Activated naive CD8-positive, alpha-beta T cell treated with anti-CD3 and anti-CD28 coated beads, Interleukin-2, amount 50 U/mL, for 24 hours (primary cell): ENCODE results near the gene CD164.
"Not testable (repeated sequence)": the region's sequence is repeated elsewhere in the genome, so short reads cannot be mapped to it uniquely, and the experiment has no call there.

Experiments used
- ATAC-seq: fragments of 150-1000 bp; cut with Tn5 transposase; one replicate; pipeline ENCODE4 v1.10.0; 2021
- DNase-seq: peaks from one replicate; pipeline ENCODE4 v3.0.0; 2021
- H3K27ac Mint-ChIP-seq: one replicate; pipeline ENCODE4 v1.8.0; 2021; ENCODE audit warnings: mild to moderate bottlenecking, mixed read lengths
- H3K27me3 Mint-ChIP-seq: one replicate; pipeline ENCODE4 v1.8.0; 2021; ENCODE audit warnings: mixed read lengths
- H3K36me3 Mint-ChIP-seq: one replicate; pipeline ENCODE4 v1.8.0; 2021; ENCODE audit warnings: low read depth, mixed read lengths
- H3K4me1 Mint-ChIP-seq: one replicate; pipeline ENCODE4 v1.8.0; 2021; ENCODE audit warnings: mixed read lengths
- H3K4me3 Mint-ChIP-seq: one replicate; pipeline ENCODE4 v1.8.0; 2021; ENCODE audit warnings: mild to moderate bottlenecking, moderate library complexity, mixed read lengths
- H3K9me3 Mint-ChIP-seq: one replicate; pipeline ENCODE4 v1.8.0; 2021; ENCODE audit warnings: mixed read lengths

CD164 gene

DNA sequence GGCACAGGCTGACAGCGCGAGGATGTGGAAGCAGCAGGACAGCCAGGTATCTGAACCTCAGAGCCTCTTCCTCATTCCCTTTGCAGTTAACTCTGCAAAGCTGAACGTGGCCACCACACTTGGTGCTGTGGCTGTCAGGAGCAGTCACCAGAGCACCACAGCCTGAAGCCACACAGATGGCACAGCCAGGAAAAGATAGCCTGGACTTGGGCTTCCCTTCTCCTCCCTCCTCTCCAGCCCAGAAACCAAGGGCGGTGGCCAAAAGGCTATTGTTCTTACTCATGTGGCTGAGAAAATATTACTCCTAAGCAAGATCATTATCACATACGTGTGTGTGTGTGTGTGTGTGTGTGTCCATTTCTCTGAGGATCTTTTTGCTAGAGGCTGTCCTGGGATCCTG lies 39.8 kb downstream of the CD164 start:
- no peak for ATAC-seq
- no peak overlapping the region for H3K27ac Mint-ChIP-seq
- peaks cover 3% of the 10 kb centered on the region for H3K4me1 Mint-ChIP-seq
- no peak for DNase-seq
- H3K27me3 Mint-ChIP-seq, result no peaks in the 10 kb centered on the region
- H3K4me3 Mint-ChIP-seq, result no peak overlapping the region
- H3K36me3 Mint-ChIP-seq, result no peaks in the 10 kb centered on the region
- H3K9me3 Mint-ChIP-seq, result no peaks in the 10 kb centered on the region

DNA sequence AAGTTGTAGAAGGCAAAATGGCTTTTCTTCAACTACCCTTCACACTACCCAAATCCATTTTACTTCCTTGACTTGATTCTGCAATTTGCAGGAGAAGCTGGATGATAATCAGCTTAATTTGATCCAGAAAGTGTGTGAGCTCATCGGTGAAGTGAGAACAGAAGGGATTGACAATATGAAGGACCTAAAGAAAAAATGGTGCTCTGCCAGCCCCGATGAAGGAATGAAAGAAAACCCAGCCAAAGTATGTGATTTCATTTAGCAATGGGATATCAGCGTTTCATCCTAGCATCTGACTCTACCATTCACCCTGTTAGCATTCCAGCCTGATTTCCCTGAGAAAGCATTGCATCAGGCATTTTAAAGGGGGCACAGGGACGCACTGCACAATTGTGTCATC lies 41.5 kb downstream of the CD164 start:
- DNase-seq (no peak), ATAC-seq (no peak)
- Mint-ChIP-seq H3K9me3 (no peaks in the 10 kb centered on the region), H3K36me3 (no peaks in the 10 kb centered on the region), H3K4me3 (no peak overlapping the region), H3K27ac (no peak overlapping the region), H3K27me3 (no peaks in the 10 kb centered on the region), H3K4me1 (no peaks in the 10 kb centered on the region)

DNA sequence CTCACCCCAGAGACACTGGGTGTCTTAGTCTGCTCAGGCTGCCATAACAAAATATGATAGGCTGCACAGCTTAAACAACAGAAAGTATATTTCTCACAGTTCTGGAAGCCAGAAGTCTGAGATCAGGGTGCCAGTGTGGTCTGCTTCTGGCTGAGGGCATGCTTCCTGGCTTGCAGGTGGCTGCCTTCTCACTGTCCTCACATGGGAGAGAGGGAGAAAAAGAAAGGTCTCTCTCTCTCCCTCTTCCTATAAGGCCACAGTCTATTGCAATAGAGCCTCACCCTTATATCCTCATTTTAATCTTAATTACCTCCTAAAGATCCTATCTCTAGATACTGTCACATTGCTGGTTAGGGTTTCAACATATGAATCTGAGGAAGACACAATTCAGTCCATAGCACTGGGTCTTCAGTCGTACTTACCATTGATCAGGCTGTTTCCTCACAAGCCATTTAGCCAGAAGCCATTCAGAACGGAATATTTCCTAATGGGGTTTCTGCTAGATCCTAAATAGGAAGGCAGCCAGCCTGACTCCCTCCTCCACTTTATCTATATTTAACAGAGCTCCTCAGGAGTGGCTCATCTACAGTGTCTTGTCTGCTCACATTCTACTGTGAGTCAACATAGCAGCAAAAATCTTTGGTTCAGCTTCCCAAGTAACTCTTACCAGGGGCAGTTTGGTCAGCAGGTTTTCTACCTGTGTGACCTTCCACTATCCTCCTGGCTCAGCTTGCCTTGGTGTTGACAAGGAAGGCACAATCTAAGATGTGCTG lies 42.2 kb downstream of the CD164 start:
- no peaks in the 10 kb centered on the region for H3K9me3 Mint-ChIP-seq
- DNase-seq (no peak), ATAC-seq (no peak)
- no peaks in the 10 kb centered on the region for H3K36me3 Mint-ChIP-seq
- H3K27ac Mint-ChIP-seq, result no peak overlapping the region
- no peaks in the 10 kb centered on the region for H3K27me3 Mint-ChIP-seq
- H3K4me1 Mint-ChIP-seq, result no peaks in the 10 kb centered on the region
- H3K4me3 Mint-ChIP-seq, result no peak overlapping the region

DNA sequence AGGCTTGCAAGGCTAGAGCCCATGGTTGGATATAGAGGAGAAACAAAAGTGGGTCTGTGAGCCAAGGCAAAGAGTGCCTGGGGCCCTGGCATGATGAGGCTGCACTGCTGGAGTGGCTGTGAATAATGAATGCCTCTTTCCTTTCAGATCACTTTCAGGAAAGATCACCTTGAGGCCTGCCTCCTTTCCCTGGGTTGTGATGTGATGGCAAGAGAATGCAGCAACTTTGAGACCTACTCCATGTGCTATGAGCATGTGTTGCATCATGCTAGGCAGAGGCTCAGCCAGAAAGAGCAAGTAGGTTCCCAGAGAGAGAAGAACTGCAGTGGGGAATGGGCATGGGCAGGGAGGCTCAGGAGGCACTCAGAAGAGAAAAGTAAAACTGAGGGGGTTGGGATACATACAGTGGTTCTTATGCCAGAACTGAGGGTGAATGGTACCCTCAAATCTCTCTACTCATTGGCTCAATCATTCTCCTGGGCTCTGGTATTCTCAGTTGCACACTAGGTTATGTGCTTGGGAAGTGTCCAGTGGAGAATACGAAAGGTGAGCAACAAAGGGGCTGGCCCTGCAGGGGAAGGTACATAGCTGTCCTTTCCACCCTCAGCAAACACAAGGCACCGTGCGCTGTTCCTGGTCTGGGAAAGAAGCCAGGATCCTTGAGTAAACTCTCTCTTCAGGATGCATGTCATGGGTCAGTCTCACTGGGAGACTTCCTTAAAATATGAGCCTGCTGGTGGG lies 45.9 kb downstream of the CD164 start:
- Mint-ChIP-seq H3K4me3 (no peak overlapping the region), H3K4me1 (peaks cover 2% of the 10 kb centered on the region), H3K27me3 (no peaks in the 10 kb centered on the region), H3K27ac (no peak overlapping the region), H3K36me3 (no peaks in the 10 kb centered on the region), H3K9me3 (no peaks in the 10 kb centered on the region)
- no peak for DNase-seq
- no peak for ATAC-seq

DNA sequence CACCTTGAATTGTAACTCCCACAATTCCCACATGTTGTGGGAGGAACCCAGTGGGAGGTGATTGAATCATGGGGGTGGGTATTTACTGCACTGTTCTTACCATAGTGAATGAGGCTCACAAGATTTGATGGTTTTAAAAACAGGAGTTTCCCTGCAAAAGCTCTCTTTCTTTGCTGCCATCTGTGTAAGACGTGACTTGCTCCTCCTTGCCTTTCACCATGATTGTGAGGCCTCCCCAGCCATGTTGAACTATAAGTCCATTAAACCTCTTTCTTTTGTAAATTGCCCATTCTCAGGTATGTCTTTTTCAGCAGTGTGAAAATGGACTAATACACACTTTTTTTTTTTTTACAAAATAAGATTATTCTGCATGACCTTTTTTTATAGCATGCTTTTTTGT lies 48.4 kb downstream of the CD164 start:
- H3K4me1 Mint-ChIP-seq, result peaks cover 11% of the 10 kb centered on the region
- H3K4me3 Mint-ChIP-seq, ATAC-seq: not testable (repeated sequence)

DNA sequence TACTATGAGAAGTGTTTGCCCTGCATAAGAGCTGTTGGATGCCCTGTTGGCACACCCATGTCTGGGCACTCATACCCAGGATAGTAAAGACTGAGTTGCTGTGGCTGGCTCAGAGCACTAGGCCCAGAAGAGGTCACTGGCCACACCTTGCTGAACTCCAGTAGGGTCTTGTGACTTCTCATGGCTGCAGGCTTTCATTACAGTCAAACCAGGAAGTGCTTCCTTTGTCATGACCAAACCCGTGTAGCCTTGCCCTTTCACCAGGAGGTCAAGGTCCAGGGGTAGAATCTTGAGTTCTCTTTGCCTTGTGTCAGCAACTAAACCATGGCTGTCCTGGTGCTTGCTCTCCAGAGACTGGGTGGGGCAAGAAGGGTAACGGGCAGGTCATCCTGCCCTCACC lies 49.5 kb downstream of the CD164 start:
- Mint-ChIP-seq H3K4me1 (peaks cover 11% of the 10 kb centered on the region), H3K27me3 (no peaks in the 10 kb centered on the region), H3K4me3 (no peak overlapping the region), H3K27ac (no peak overlapping the region), H3K9me3 (no peaks in the 10 kb centered on the region), H3K36me3 (no peaks in the 10 kb centered on the region)
- ATAC-seq (no peak), DNase-seq (no peak)

More for the DNA sequence above, 48.4 kb downstream of the CD164 start:
- DNase-seq, H3K27ac Mint-ChIP-seq, H3K27me3 Mint-ChIP-seq, H3K36me3 Mint-ChIP-seq, H3K9me3 Mint-ChIP-seq: not testable (repeated sequence)

DNA sequence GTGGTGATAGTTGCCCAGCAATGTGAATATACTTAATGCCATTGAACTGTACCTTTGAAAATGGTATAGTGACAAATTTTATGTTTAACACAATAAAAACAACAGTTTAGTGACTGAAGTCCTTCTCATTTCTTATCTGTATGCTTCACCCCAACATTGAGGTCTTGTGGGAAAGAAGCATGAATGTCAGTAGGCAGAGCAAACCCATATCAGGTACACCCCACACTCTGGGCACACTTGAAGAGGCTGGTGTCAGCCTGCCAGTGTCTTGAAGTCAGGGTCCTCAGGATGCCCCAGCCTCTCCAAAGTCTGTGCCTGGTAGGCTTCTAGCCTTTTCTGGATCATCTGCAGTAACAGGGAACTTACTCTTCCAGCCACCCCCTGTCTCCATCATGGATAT lies 51.2 kb downstream of the CD164 start:
- ATAC-seq, result no peak
- H3K36me3 Mint-ChIP-seq, result no peaks in the 10 kb centered on the region

DNA sequence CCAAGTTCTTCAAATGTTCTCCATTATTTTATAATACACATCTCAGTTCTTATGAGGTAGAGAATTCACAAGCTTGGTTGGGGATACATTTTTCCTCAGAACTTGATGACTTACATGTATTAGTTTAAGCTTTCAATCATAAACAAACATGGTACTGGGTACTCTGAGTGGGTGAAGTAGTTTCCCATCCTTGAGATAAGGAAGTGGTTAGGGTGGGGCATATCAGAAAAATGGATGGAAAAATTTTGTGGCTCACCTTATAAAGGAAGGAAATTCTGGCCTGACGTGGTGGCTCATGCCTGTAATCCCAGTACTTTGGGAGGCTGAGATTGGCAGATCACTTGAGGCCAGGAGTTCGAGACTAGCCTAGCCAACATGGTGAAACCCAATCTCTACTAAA lies 52.0 kb downstream of the CD164 start:
- ATAC-seq, result no peak

More for the DNA sequence above, 51.2 kb downstream of the CD164 start:
- Mint-ChIP-seq H3K4me3 (no peak overlapping the region), H3K27me3 (no peaks in the 10 kb centered on the region), H3K9me3 (no peaks in the 10 kb centered on the region), H3K27ac (no peak overlapping the region), H3K4me1 (peaks cover 11% of the 10 kb centered on the region)
- DNase-seq, result no peak

DNA sequence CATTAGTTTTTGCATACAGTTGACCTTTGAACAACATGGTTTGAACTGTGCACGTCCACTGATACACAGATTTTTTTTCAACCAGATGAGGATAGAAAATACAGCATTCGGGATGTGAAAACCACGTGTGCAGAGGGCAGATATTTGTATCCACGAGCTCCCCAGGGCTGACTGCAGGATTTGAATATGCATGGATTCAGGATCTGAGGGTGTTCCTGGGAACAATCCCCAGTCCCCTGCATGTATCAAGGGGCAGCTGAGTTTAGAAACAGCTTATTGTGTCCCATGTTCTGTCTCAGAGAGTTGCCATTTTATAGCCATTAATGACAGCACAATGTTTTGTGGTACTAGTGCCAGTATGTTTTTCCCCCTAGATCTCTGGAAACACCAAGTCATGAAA lies 53.6 kb downstream of the CD164 start:
- H3K27me3 Mint-ChIP-seq, result no peaks in the 10 kb centered on the region
- no peak overlapping the region for H3K27ac Mint-ChIP-seq
- no peak for ATAC-seq
- no peak overlapping the region for H3K4me3 Mint-ChIP-seq
- no peaks in the 10 kb centered on the region for H3K9me3 Mint-ChIP-seq
- peaks cover 11% of the 10 kb centered on the region for H3K4me1 Mint-ChIP-seq
- no peaks in the 10 kb centered on the region for H3K36me3 Mint-ChIP-seq
- DNase-seq, result no peak

More for the DNA sequence above, 52.0 kb downstream of the CD164 start:
- Mint-ChIP-seq H3K9me3 (no peaks in the 10 kb centered on the region), H3K36me3 (no peaks in the 10 kb centered on the region), H3K4me1 (peaks cover 11% of the 10 kb centered on the region), H3K27me3 (no peaks in the 10 kb centered on the region), H3K27ac (no peak overlapping the region), H3K4me3 (no peak overlapping the region)
- DNase-seq, result no peak

DNA sequence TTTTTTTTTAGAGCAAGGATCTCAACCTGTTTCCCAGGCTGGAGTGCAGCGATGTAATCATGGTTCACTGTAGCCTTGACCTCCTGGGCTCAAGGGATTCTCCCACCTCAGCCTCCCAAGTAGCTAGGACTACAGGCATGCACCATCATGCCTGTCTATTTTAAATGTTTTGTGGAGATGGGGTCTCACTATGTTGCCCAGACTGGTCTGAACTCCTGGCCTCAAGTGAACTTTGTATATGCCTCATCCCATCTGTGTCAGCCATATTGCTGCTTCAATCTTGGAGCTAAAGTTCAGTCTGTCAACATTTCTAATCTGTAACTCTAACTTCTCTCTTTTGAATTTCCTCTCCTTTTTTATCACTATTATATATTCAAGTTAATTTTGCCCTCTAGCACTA lies 54.3 kb downstream of the CD164 start:
- DNase-seq (no peak), ATAC-seq (no peak)
- Mint-ChIP-seq H3K27me3 (no peaks in the 10 kb centered on the region), H3K4me3 (no peak overlapping the region), H3K4me1 (peaks cover 14% of the 10 kb centered on the region), H3K9me3 (no peaks in the 10 kb centered on the region), H3K36me3 (no peaks in the 10 kb centered on the region), H3K27ac (no peak overlapping the region)

DNA sequence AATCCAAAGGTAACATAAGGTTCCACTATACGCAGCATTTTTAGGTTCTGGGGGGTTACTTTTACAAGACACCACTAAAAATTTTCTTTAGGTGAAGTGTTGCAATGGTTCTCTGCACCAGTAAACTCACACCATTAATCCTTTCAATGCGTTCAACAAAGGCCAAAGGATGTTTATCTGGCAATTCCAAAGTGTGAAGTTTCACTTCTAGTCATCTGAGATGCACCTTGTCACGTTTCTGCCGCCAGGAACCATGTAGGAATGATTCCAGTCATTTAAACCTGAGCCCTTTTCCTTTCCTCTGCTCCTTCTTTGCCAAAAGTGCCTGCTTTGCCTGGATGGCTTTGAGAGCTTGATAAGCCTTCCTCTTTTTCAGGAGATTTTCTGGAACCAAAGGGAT lies 54.8 kb downstream of the CD164 start:
- no peak overlapping the region for H3K27ac Mint-ChIP-seq
- H3K4me1 Mint-ChIP-seq, result peaks cover 16% of the 10 kb centered on the region
- no peak for ATAC-seq
- H3K9me3 Mint-ChIP-seq, result no peaks in the 10 kb centered on the region
- H3K27me3 Mint-ChIP-seq, result no peaks in the 10 kb centered on the region
- H3K4me3 Mint-ChIP-seq, result no peak overlapping the region
- DNase-seq, result no peak
- no peaks in the 10 kb centered on the region for H3K36me3 Mint-ChIP-seq

DNA sequence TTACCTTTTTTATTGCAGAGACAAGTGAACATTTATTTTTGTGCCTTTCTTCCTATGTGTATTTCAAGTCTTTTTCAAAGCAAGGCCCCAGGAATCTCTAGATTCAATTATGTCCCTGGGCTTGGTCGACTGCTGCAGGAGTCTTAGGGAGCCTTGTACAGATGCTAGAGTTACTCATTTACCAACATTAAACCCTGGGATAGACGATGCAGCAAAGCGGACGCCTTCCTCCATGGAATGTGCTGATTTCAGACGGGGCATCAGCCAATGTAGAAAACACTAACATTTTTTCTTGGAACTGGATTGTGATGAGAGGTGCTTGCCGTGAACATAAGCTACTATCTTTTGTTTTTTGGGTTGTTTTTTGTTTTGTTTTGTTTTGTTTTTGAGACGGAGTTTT lies 55.9 kb downstream of the CD164 start:
- H3K4me3 Mint-ChIP-seq, result no peak overlapping the region
- no peak overlapping the region for H3K27ac Mint-ChIP-seq
- peaks cover 18% of the 10 kb centered on the region for H3K4me1 Mint-ChIP-seq
- H3K36me3 Mint-ChIP-seq, result no peaks in the 10 kb centered on the region
- DNase-seq (no peak), ATAC-seq (no peak)
- no peaks in the 10 kb centered on the region for H3K27me3 Mint-ChIP-seq
- H3K9me3 Mint-ChIP-seq, result no peaks in the 10 kb centered on the region

DNA sequence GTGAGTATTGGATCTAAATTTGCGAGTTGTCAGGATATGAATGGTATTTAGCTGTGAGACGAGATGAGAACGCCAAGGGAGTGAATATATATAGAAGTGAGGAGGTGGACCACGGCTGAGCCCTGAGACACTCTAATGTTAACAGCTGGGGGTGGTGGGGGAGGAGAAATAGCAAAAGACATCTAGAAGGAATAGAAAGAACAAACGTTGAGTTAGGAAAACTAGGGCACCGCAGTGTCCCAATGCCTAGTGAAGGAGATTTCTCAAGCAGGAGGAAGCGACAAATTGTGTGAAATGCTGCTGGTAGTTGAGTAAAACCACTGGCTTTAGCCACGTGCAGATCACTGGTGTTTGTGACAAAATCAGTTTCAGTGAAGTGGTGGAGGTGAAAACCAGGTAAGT lies 56.9 kb downstream of the CD164 start:
- Mint-ChIP-seq H3K27ac (no peak overlapping the region), H3K9me3 (no peaks in the 10 kb centered on the region), H3K4me1 (peaks cover 13% of the 10 kb centered on the region), H3K27me3 (no peaks in the 10 kb centered on the region), H3K36me3 (no peaks in the 10 kb centered on the region), H3K4me3 (no peak overlapping the region)
- no peak for ATAC-seq
- no peak for DNase-seq

DNA sequence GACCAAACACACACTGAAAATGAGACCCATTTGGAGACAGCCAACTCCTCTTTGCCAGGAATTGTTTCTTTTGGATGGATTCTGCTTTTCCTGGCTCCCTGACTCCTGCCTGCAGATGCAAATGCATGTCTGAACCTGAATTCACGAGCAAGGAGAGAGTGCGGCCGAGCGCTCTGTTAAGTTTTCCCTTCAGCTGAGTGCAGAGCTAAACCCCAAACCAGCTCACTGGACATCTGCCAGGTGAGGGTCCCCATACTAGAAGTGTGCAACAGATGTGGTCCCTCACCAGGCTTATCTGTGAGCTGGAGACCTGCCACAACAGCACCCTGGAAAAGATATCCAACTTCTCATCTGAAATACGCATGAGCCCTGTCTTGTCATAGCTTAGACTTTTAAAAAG lies 59.0 kb downstream of the CD164 start:
- no peak for DNase-seq
- Mint-ChIP-seq H3K4me1 (peaks cover 9% of the 10 kb centered on the region), H3K4me3 (no peak overlapping the region), H3K9me3 (no peaks in the 10 kb centered on the region), H3K36me3 (no peaks in the 10 kb centered on the region), H3K27ac (no peak overlapping the region), H3K27me3 (no peaks in the 10 kb centered on the region)
- ATAC-seq, result no peak

DNA sequence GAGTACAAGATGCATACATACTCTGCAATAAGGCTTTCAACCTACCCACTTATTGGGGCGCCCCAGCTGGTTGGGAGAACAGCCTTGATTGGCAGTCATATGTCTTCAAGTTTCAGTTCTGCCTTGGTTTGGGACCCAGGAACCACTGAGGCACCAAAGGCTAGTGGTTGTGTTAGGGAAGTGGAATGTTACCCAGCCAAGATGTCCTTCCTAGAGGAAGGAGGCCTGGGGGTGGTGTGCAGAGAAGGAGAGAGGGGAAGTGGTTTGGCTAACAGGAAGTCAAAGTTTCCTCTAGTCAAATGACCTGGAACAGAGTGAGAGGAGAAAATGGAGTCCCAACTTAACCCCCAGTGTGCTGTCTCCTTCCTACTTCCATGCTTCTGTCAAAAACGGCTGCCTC lies 59.4 kb downstream of the CD164 start:
- H3K9me3 Mint-ChIP-seq, result no peaks in the 10 kb centered on the region
- no peak overlapping the region for H3K27ac Mint-ChIP-seq
- no peak overlapping the region for H3K4me3 Mint-ChIP-seq
- H3K4me1 Mint-ChIP-seq, result peaks cover 9% of the 10 kb centered on the region
- no peaks in the 10 kb centered on the region for H3K27me3 Mint-ChIP-seq
- DNase-seq, result no peak
- no peak for ATAC-seq
- H3K36me3 Mint-ChIP-seq, result no peaks in the 10 kb centered on the region
